ENCODE measurements around the gene ACTR1B. TPM values are rescaled to one million over a fixed set of nuclear protein-coding genes. Genes with fewer than 3 reads are reported as not detected.

Gene ACTR1B
- total and polyA plus RNA-seq, 2 donors (not counting 3 experiments of a cell fraction or from before 2014, with no cell fraction given) = 49.8 to 60.9 TPM

DNA sequence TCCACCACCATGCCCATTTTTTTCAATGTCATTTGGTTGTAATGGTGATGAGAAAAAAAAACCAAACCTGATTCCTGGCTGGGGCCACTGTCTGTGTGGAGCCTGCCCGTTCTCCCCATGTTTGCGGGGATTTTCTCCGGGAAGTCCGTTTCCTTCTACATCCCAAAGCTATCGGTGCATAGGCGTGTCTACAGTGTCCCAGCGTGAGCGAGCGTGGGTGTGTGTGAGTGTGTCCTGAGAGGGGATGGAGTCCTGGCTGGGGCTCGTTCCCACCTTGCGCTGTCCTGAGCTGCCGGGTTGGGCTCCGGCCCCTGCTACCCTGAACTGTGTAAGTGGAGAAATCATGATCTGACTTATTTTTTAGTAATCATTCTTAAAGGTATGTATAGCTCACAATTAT is 42.3 kb upstream of the ACTR1B start:
- H3K4me2 ChIP-seq (ENCODE audit: insufficient read depth, low read length) = no peak overlapping the region
- no TSS peak for BruUV-seq (replicated peaks)
- intact Hi-C loops (cut with micrococcal nuclease) = no loop called here

More for the DNA sequence above, 42.3 kb upstream of the ACTR1B start:
- no peak overlapping the region for H3K27ac ChIP-seq (ENCODE audit: insufficient read depth, low read depth, low read length)
- no peaks in the 10 kb centered on the region for H3K4me1 ChIP-seq (ENCODE audit: control insufficient read depth, extremely low read depth, insufficient read depth, low read length)
- ChIA-PET CTCF (interaction anchor here (1.8 kb wide), 1 partner anchor 18 kb away, joined by 4 read pairs; no protein-coding TSS in a partner anchor), POLR2A (no interaction called here)
- peaks cover 2% of the 10 kb centered on the region in 2 experiments for H3K27me3 ChIP-seq (ENCODE audit: control insufficient read depth in 2 of 2, insufficient read depth in 2 of 2, low read length in 2 of 2)
- H3K9me3 ChIP-seq (replicated peaks; ENCODE audit: control insufficient read depth, insufficient read depth, low read length) = no peaks in the 10 kb centered on the region
- H3K4me3 ChIP-seq (replicated peaks in 1 of 3; ENCODE audit: insufficient read depth in 1 of 3, low read depth in 1 of 3, low read length in 3 of 3) = no peak overlapping the region
- H4K20me1 ChIP-seq (replicated peaks; ENCODE audit: control insufficient read depth, extremely low read depth, insufficient read depth, low read length) = no peaks in the 10 kb centered on the region
- no peaks in the 10 kb centered on the region for H3K9me1 ChIP-seq (replicated peaks; ENCODE audit: control insufficient read depth, extremely low read depth, insufficient read depth, low read length)
- TF ChIP-seq MYC (IDR thresholded peaks at IDR 0.05; ENCODE audit: low read depth, low read length) (no peak), POLR2A (IDR thresholded peaks at IDR 0.05; ENCODE audit: low read depth, low read length) (no peak), POLR2AphosphoS5 (IDR thresholded peaks at IDR 0.05; ENCODE audit: insufficient read depth, low read depth, low read length) (no peak), EZH2 (IDR thresholded peaks at IDR 0.05; ENCODE audit: borderline replicate concordance, low read depth, low read length, severe bottlenecking) (no peak), FOS (IDR thresholded peaks at IDR 0.05; ENCODE audit: borderline replicate concordance, insufficient read depth, low read length) (no peak), JUN (IDR thresholded peaks at IDR 0.05; ENCODE audit: borderline replicate concordance, insufficient read depth, insufficient read length, low read depth) (no peak), GATA2 (IDR thresholded peaks at IDR 0.05; ENCODE audit: insufficient read depth, insufficient read length, low read depth, low read length) (no peak)
- TF ChIP-seq, protein P1, sequence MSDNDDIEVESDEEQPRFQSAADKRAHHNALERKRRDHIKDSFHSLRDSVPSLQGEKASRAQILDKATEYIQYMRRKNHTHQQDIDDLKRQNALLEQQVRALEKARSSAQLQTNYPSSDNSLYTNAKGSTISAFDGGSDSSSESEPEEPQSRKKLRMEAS (IDR thresholded peaks at IDR 0.05; ENCODE audit: insufficient read depth, insufficient read length) = no peak
- TF ChIP-seq, protein P2, sequence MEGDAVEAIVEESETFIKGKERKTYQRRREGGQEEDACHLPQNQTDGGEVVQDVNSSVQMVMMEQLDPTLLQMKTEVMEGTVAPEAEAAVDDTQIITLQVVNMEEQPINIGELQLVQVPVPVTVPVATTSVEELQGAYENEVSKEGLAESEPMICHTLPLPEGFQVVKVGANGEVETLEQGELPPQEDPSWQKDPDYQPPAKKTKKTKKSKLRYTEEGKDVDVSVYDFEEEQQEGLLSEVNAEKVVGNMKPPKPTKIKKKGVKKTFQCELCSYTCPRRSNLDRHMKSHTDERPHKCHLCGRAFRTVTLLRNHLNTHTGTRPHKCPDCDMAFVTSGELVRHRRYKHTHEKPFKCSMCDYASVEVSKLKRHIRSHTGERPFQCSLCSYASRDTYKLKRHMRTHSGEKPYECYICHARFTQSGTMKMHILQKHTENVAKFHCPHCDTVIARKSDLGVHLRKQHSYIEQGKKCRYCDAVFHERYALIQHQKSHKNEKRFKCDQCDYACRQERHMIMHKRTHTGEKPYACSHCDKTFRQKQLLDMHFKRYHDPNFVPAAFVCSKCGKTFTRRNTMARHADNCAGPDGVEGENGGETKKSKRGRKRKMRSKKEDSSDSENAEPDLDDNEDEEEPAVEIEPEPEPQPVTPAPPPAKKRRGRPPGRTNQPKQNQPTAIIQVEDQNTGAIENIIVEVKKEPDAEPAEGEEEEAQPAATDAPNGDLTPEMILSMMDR (IDR thresholded peaks at IDR 0.05; ENCODE audit: extremely low read depth in 1 of 2, insufficient read depth in 1 of 2, low read depth in 1 of 2, low read length in 2 of 2) = no peak
- H3K9ac ChIP-seq (replicated peaks; ENCODE audit: extremely low read depth, insufficient read depth, low read length) = no peak overlapping the region
- DNase-seq (ENCODE audit: low read depth, low spot score) (no peak), FAIRE-seq (no peak)
- H2AFZ ChIP-seq (ENCODE audit: low read depth, low read length) = no peak overlapping the region
- H3K36me3 ChIP-seq (ENCODE audit: control insufficient read depth in 2 of 2, extremely low read depth in 1 of 2, insufficient read depth in 2 of 2, low read length in 2 of 2) = no peaks in the 10 kb centered on the region
- dilution Hi-C loops (cut with MboI; ENCODE audit: extremely low pct_ligation_motif_present, low sequenced_read_pairs) = no loop called here
- H3K79me2 ChIP-seq (ENCODE audit: control insufficient read depth, insufficient read depth, low read length) = no peaks in the 10 kb centered on the region
